ENCODE data around the gene CCNG2. TPM values are rescaled to one million over a fixed set of nuclear protein-coding genes. Genes with fewer than 3 reads are reported as not detected.

Gene CCNG2, protein sequence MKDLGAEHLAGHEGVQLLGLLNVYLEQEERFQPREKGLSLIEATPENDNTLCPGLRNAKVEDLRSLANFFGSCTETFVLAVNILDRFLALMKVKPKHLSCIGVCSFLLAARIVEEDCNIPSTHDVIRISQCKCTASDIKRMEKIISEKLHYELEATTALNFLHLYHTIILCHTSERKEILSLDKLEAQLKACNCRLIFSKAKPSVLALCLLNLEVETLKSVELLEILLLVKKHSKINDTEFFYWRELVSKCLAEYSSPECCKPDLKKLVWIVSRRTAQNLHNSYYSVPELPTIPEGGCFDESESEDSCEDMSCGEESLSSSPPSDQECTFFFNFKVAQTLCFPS
- total RNA-seq (2022) (23.5 and 28.5 TPM in 2 replicates), Bru-seq, nascent RNA (percentile 84 among the genes with signal in this experiment), BruChase-seq, experiment 1, labeled RNA remaining after a 6-hour chase (percentile 90 among the genes with signal in this experiment), BruChase-seq, experiment 2, labeled RNA remaining after a 2-hour chase (percentile 94 among the genes with signal in this experiment)
- long read RNA-seq, full-length matches to known transcripts: 28 of 38 reads
- long read RNA-seq, partial matches to known transcripts: 6 of 38 reads
- long read RNA-seq, other reads (novel, unspliced or antisense): 4 of 38 reads

GRCh38 chr4:77156912-77157858 lies at the start of gene CCNG2:
TSS of gene CCNG2 (plus strand) at chr4:77157207. CDS start at chr4:77158533, 1,326 bp downstream.
- ChIA-PET CTCF (interaction anchor here (0.6 to 5.1 kb wide), 4 partner anchors 46 to 108 kb away, joined by 3 to 40 read pairs (median 6); no protein-coding TSS in a partner anchor), POLR2A (interaction anchor here (0.6 to 15.7 kb wide), 29 partner anchors 8 to 1643 kb away, joined by 3 to 248 read pairs (median 5); partner anchors contain the start of genes CCNI, RCHY1, SHROOM3 and THAP6)
- Mint-ChIP-seq H3K27me3 (ENCODE audit: insufficient read depth, unreplicated experiment) (no peaks in the 10 kb centered on the region), H3K36me3 (ENCODE audit: insufficient read depth, unreplicated experiment) (peaks cover 35% of the 10 kb centered on the region), H3K4me3 (ENCODE audit: unreplicated experiment) (peak within 1 kb of the TSS; percentile 94), H3K4me1 (ENCODE audit: insufficient read depth, unreplicated experiment) (peaks cover 16% of the 10 kb centered on the region), H3K9me3 (ENCODE audit: unreplicated experiment) (no peaks in the 10 kb centered on the region), H3K27ac (ENCODE audit: low read depth, unreplicated experiment) (peak within 1 kb of the TSS; percentile 98)
- peak; percentile 45 for DNase-seq (ENCODE audit: unreplicated experiment)
- BruUV-seq (replicated peaks): TSS peak; percentile 13
- intact Hi-C loops (cut with micrococcal nuclease): loop anchor here (2.0 to 5.0 kb wide), 3 partner anchors 60 to 205 kb away; no protein-coding TSS in a partner anchor
- TF ChIP-seq CTCF (IDR thresholded peaks at IDR 0.05; ENCODE audit: unreplicated experiment): no peak

DNA sequence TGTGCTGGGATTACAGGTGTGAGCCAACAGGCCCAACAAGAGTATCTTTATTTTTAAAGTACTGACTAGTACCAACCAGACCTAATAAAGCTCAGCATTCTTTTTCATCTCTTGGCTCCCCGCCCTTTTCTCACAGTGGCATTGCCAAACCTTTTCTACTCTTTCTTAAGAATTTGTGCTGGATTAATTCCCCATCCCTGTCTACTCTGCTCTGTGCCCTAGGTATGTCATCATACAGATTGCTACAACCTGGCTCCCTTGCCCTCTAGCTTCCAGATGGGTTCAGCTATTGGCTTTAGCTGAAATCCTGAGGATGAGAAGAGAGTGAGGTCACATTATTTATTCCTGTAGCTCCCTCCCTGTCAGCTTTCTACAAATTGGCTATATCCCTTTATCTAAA lies 46.3 kb upstream of the CCNG2 start:
- ChIA-PET POLR2A (interaction anchor here (0.9 to 2.8 kb wide), 10 partner anchors 10 to 65 kb away, joined by 3 to 16 read pairs (median 4); partner anchors contain the start of gene CCNG2), CTCF (interaction anchor here (0.6 to 2.8 kb wide), 3 partner anchors 16 to 233 kb away, joined by 3 to 12 read pairs (median 10); no protein-coding TSS in a partner anchor)
- H3K27me3 Mint-ChIP-seq (ENCODE audit: insufficient read depth, unreplicated experiment): no peaks in the 10 kb centered on the region
- no peak for TF ChIP-seq CTCF (IDR thresholded peaks at IDR 0.05; ENCODE audit: unreplicated experiment)
- H3K27ac Mint-ChIP-seq (ENCODE audit: low read depth, unreplicated experiment): no peak overlapping the region
- peak; percentile 55 for DNase-seq (ENCODE audit: unreplicated experiment)
- no peaks in the 10 kb centered on the region for H3K36me3 Mint-ChIP-seq (ENCODE audit: insufficient read depth, unreplicated experiment)
- intact Hi-C loops (cut with micrococcal nuclease): no loop called here
- no peak overlapping the region for H3K4me3 Mint-ChIP-seq (ENCODE audit: unreplicated experiment)
- peaks cover 10% of the 10 kb centered on the region for H3K4me1 Mint-ChIP-seq (ENCODE audit: insufficient read depth, unreplicated experiment)
- BruUV-seq (replicated peaks): no TSS peak
- H3K9me3 Mint-ChIP-seq (ENCODE audit: unreplicated experiment): no peaks in the 10 kb centered on the region

DNA sequence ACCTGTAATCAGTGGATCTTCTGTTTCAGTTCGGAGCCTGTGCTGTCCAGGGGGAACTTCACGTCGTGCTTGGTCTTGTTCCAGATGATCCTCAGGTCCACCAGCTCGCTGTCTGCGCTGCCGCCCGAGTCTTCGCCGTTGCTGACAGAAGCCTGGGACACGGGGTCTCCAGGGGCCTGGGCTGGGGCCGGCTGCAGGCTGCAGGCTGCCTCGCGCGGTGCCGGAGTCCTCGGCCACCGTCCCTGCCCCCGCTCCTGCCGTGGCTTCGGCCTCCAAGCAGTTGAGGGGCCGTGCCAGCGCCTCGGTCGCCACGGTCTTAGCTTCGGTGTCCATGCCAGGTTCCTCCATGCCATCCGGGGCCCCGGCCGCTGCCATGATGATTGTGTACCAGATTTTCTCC lies 43.9 kb upstream of the CCNG2 start:
- Mint-ChIP-seq H3K36me3 (ENCODE audit: insufficient read depth, unreplicated experiment) (no peaks in the 10 kb centered on the region), H3K4me3 (ENCODE audit: unreplicated experiment) (no peak overlapping the region), H3K9me3 (ENCODE audit: unreplicated experiment) (no peaks in the 10 kb centered on the region), H3K27ac (ENCODE audit: low read depth, unreplicated experiment) (no peak overlapping the region), H3K4me1 (ENCODE audit: insufficient read depth, unreplicated experiment) (peaks cover 10% of the 10 kb centered on the region), H3K27me3 (ENCODE audit: insufficient read depth, unreplicated experiment) (no peaks in the 10 kb centered on the region)
- TF ChIP-seq CTCF (IDR thresholded peaks at IDR 0.05; ENCODE audit: unreplicated experiment): no peak
- POLR2A ChIA-PET: no interaction called here
- CTCF ChIA-PET: no interaction called here
- BruUV-seq (replicated peaks): no TSS peak
- DNase-seq (ENCODE audit: unreplicated experiment): no peak
- intact Hi-C loops (cut with micrococcal nuclease): no loop called here

Measured in MCF 10A (cell line).